H1 (cell line): Measurements from ENCODE around the gene CRTC3. TPM values are rescaled to one million over a fixed set of nuclear protein-coding genes. Genes with fewer than 3 reads are reported as not detected.

Experiments used
- CTCF ChIA-PET: fragments of 300-600 bp; sonication (Branson Sonifier 250); formaldehyde crosslinking; loops from one replicate; lab custom pipeline; 2021; ENCODE audit not compliant: partially characterized antibody; lab: Charles Lee
- POLR2A ChIA-PET: fragments of 300-600 bp; sonication (Branson Sonifier 250); formaldehyde crosslinking; loops from one replicate; lab custom pipeline; 2021; ENCODE audit warnings: inconsistent platforms; ENCODE audit not compliant: partially characterized antibody; lab: Charles Lee
- DNase-seq, 2 experiments: peaks; one replicate each; pipeline versions ENCODE4 v3.0.0 to v3.0.0-alpha.2; 2010 to 2022; ENCODE audit warnings: low spot score in 2 of 2, low read depth in 1 of 2, mixed read lengths in 1 of 2
- FAIRE-seq: peaks from 2 replicates; lab custom pipeline; 2011; peaks lifted over from hg19 to GRCh38; lab: Jason Lieb, UNC
- H2AFZ ChIP-seq: 2 replicates; pipeline ENCODE4 v1.8.1; 2012; ENCODE audit warnings: low read length, inconsistent platforms
- H2AK5ac ChIP-seq: 2 replicates; pipeline ENCODE4 v1.6.1; 2013; ENCODE audit warnings: low read depth, low read length
- H2BK120ac ChIP-seq: replicated peaks from 2 replicates; pipeline ENCODE3; 2013; ENCODE audit warnings: low read depth, low read length, inconsistent platforms
- H2BK12ac ChIP-seq: 2 replicates; pipeline ENCODE4 v1.6.1; 2013; ENCODE audit warnings: low read depth, low read length
- H2BK15ac ChIP-seq: 2 replicates; pipeline ENCODE4 v1.6.1; 2013; ENCODE audit warnings: low read length
- H2BK20ac ChIP-seq: 2 replicates; pipeline ENCODE4 v1.6.1; 2013; ENCODE audit warnings: low read length
- H2BK5ac ChIP-seq: 2 replicates; pipeline ENCODE4 v1.6.1; 2013; ENCODE audit warnings: low read depth, low read length
- H3K14ac ChIP-seq: 2 replicates; pipeline ENCODE4 v1.6.1; 2013; ENCODE audit warnings: inconsistent platforms; ENCODE audit not compliant: insufficient read length
- H3K18ac ChIP-seq: 2 replicates; pipeline ENCODE4 v1.6.1; 2013; ENCODE audit warnings: low read length; ENCODE audit errors: extremely low read depth
- H3K23ac ChIP-seq: 2 replicates; pipeline ENCODE4 v1.6.1; 2013; ENCODE audit warnings: inconsistent platforms; ENCODE audit not compliant: insufficient read length
- H3K23me2 ChIP-seq: 2 replicates; pipeline ENCODE4 v1.6.1; 2013; ENCODE audit warnings: low read depth, low read length
- H3K27ac ChIP-seq: 2 replicates; pipeline ENCODE4 v1.6.1; 2011; ENCODE audit warnings: low read depth, low read length, inconsistent platforms
- H3K27me3 ChIP-seq, 4 experiments: replicated peaks in 1 of 4; 1 replicate in 1 of 4; 2 replicates in 3 of 4; pipeline versions ENCODE4 v1.6.1 to v1.8.1; 2011 to 2013; ENCODE audit warnings: low read length in 3 of 4, mild to moderate bottlenecking in 3 of 4, inconsistent platforms in 2 of 4, mixed read lengths in 2 of 4, moderate library complexity in 1 of 4; ENCODE audit not compliant: control insufficient read depth in 3 of 4, insufficient read depth in 3 of 4; ENCODE audit errors: extremely low read depth in 1 of 4
- H3K36me3 ChIP-seq, 4 experiments: 2 replicates each; pipeline versions ENCODE4 v1.6.1 to v1.8.1; 2011 to 2013; ENCODE audit warnings: mild to moderate bottlenecking in 4 of 4, low read length in 3 of 4, moderate library complexity in 2 of 4, control low read depth in 1 of 4, inconsistent platforms in 1 of 4; ENCODE audit not compliant: insufficient read depth in 4 of 4, control insufficient read depth in 2 of 4
- H3K4ac ChIP-seq: replicated peaks from 2 replicates; pipeline ENCODE3; 2013; ENCODE audit warnings: low read length, low read depth, mixed read lengths, inconsistent platforms; ENCODE audit not compliant: insufficient read length
- H3K4me1 ChIP-seq, 4 experiments: replicated peaks in 1 of 4; 1 replicate in 1 of 4; 2 replicates in 3 of 4; pipeline versions ENCODE4 v1.6.1 to v1.8.1; 2011 to 2013; ENCODE audit warnings: low read length in 3 of 4, inconsistent platforms in 2 of 4, mixed read lengths in 1 of 4; ENCODE audit not compliant: insufficient read depth in 4 of 4, control insufficient read depth in 3 of 4
- H3K4me2 ChIP-seq, 2 experiments: 2 replicates each; pipeline versions ENCODE4 v1.6.1 to v1.8.1; 2011 to 2013; ENCODE audit warnings: low read depth in 2 of 2, low read length in 2 of 2, control low read depth in 1 of 2, inconsistent platforms in 1 of 2, mild to moderate bottlenecking in 1 of 2; ENCODE audit not compliant: insufficient read depth in 1 of 2
- H3K4me3 ChIP-seq, 4 experiments: fragments of 200-600, 300-600 bp in 1 of 4; sonication (generic), shearing (Covaris generic), sonication (Bioruptor Twin) in 1 of 4; 2 replicates each; pipeline versions ENCODE4 v1.5.1 to v1.8.1; 2011 to 2016; ENCODE audit warnings: low read length in 4 of 4, low read depth in 3 of 4, control low read depth in 2 of 4, inconsistent platforms in 2 of 4, mild to moderate bottlenecking in 2 of 4, mixed read lengths in 1 of 4, moderate library complexity in 1 of 4; ENCODE audit not compliant: insufficient read depth in 2 of 4; ENCODE audit errors: extremely low read depth in 1 of 4
- H3K56ac ChIP-seq: replicated peaks from 2 replicates; pipeline ENCODE3; 2013; ENCODE audit warnings: low read depth, mild to moderate bottlenecking, mixed read lengths, low read length, inconsistent platforms; ENCODE audit not compliant: insufficient read length
- H3K79me1 ChIP-seq: 2 replicates; pipeline ENCODE4 v1.6.1; 2013; ENCODE audit warnings: low read depth, low read length, control low read depth
- H3K79me2 ChIP-seq, 2 experiments: 2 replicates each; pipeline versions ENCODE4 v1.6.1 to v1.8.1; 2012 to 2013; ENCODE audit warnings: low read length in 2 of 2, mild to moderate bottlenecking in 2 of 2, inconsistent platforms in 1 of 2; ENCODE audit not compliant: insufficient read depth in 2 of 2, control insufficient read depth in 1 of 2
- H3K9ac ChIP-seq, 4 experiments: replicated peaks in 1 of 4; 1 replicate in 1 of 4; 2 replicates in 3 of 4; pipeline versions ENCODE4 v1.6.1 to v1.8.1; 2011 to 2013; ENCODE audit warnings: low read depth in 3 of 4, low read length in 3 of 4, control low read depth in 2 of 4, mild to moderate bottlenecking in 2 of 4, moderate library complexity in 2 of 4, inconsistent platforms in 1 of 4; ENCODE audit errors: extremely low read depth in 1 of 4
- H3K9me3 ChIP-seq, 2 experiments: 2 replicates each; pipeline versions ENCODE4 v1.6.1 to v1.8.1; 2012 to 2013; ENCODE audit warnings: mild to moderate bottlenecking in 2 of 2, moderate library complexity in 2 of 2, control low read depth in 1 of 2, inconsistent platforms in 1 of 2, low read depth in 1 of 2, low read length in 1 of 2, mixed read lengths in 1 of 2; ENCODE audit not compliant: insufficient read depth in 2 of 2
- H4K20me1 ChIP-seq, 2 experiments: replicated peaks in 1 of 2; 2 replicates each; pipeline versions ENCODE3 to v1.8.1; 2011 to 2013; ENCODE audit warnings: inconsistent platforms in 2 of 2, low read length in 2 of 2, mild to moderate bottlenecking in 1 of 2; ENCODE audit not compliant: insufficient read depth in 2 of 2, control insufficient read depth in 1 of 2
- H4K5ac ChIP-seq: 2 replicates; pipeline ENCODE4 v1.6.1; 2013; ENCODE audit warnings: low read length, low read depth, mixed read lengths, inconsistent platforms; ENCODE audit not compliant: insufficient read length
- H4K8ac ChIP-seq: 2 replicates; pipeline ENCODE4 v1.8.0; 2013; ENCODE audit warnings: mild to moderate bottlenecking, moderate library complexity, low read length, inconsistent platforms; ENCODE audit not compliant: insufficient read depth; ENCODE audit errors: extremely low read depth
- H4K91ac ChIP-seq: replicated peaks from 2 replicates; pipeline ENCODE3; 2013; ENCODE audit warnings: low read length, mixed read lengths, inconsistent platforms; ENCODE audit not compliant: insufficient read length
- CHD1 ChIP-seq: IDR thresholded peaks from 2 replicates; pipeline ENCODE4 v1.6.1; 2012; ENCODE audit warnings: low read depth, low read length, improper control_type of control experiment
- JUND ChIP-seq: IDR thresholded peaks from 2 replicates; pipeline ENCODE4 v1.6.1; 2011; ENCODE audit warnings: mild to moderate bottlenecking, improper control_type of control experiment, low read length
- MAFK ChIP-seq: IDR thresholded peaks from 2 replicates; pipeline ENCODE4 v1.6.1; 2012; ENCODE audit warnings: low read depth, mild to moderate bottlenecking, improper control_type of control experiment, low read length
- RBBP5 ChIP-seq: IDR thresholded peaks from 2 replicates; pipeline ENCODE4 v1.7.1; 2012; ENCODE audit warnings: low read depth, mild to moderate bottlenecking, inconsistent platforms, low read length, moderate library complexity, borderline replicate concordance
- SIX5 ChIP-seq: IDR thresholded peaks from 2 replicates; pipeline ENCODE4 v1.6.1; 2011; ENCODE audit warnings: mild to moderate bottlenecking, low read depth, low read length
- SRF ChIP-seq: IDR thresholded peaks from 2 replicates; pipeline ENCODE4 v1.6.1; 2011; ENCODE audit warnings: mild to moderate bottlenecking, low read depth, low read length, moderate library complexity
- TAF1 ChIP-seq: IDR thresholded peaks from 2 replicates; pipeline ENCODE4 v1.6.1; 2011; ENCODE audit warnings: mild to moderate bottlenecking, low read depth, low read length
- TEAD4 ChIP-seq: IDR thresholded peaks from 2 replicates; pipeline ENCODE4 v1.6.1; 2012; ENCODE audit warnings: low read depth, low read length, inconsistent platforms, mixed read lengths
- WGBS, 2 experiments: shearing (Covaris generic) in 1 of 2; methylation state at CpG; one replicate each; pipeline versions ENCODE4 v1.1.6 to v1.1.7; 2013 to 2015; ENCODE audit warnings: low lambda C conversion rate in 2 of 2, mixed read lengths in 2 of 2, inconsistent platforms in 1 of 2, low coverage in 1 of 2, missing lambda C conversion rate in 1 of 2; ENCODE audit not compliant: insufficient replicate concordance in 2 of 2, insufficient coverage in 1 of 2, insufficient read length in 1 of 2; ENCODE audit errors: extremely low coverage in 1 of 2, missing lambda C conversion rate in 1 of 2; 5-methylcytosine and 5-hydroxymethylcytosine counted together
- polyA plus RNA-seq, 7 experiments: library from polyadenylated mRNA; depleted of rRNA in 3 of 7; stranded (reverse) in 5 of 7; unstranded in 2 of 7; fragments of >200 nt in 5 of 7; fragments of 200-250 nt in 2 of 7; gene quantifications; 1 replicate in 5 of 7; 2 replicates in 1 of 7; 4 replicates in 1 of 7; pipeline versions ENCODE4 v1.2.1 to v1.2.3, GENCODE V29; 2011 to 2013; ENCODE audit warnings: missing spikeins in 2 of 7, mixed read lengths in 2 of 7
- total RNA-seq: library from RNA; stranded (reverse); fragmentation: NEBNext Ultra II Directional; extraction: Animal tissue kit (Norgen Biotek cat#: 25700); gene quantifications from 2 replicates; pipeline ENCODE4 v1.2.1, GENCODE V29; 2021

The CRTC3 gene
- total and polyA plus RNA-seq, 2 of the 8 experiments (the other 6 are each of a cell fraction or from before 2014, with no cell fraction given) = 5.0 to 5.3 TPM

- DNase-seq = peak; percentile 57 to 78
- no peak overlapping the region for H4K8ac ChIP-seq
- H2BK20ac ChIP-seq = no peak overlapping the region
- H2AFZ ChIP-seq = no peak overlapping the region
- H2BK15ac ChIP-seq = no peak overlapping the region
- ChIA-PET POLR2A (interaction anchor here (0.6 to 0.7 kb wide), 2 partner anchors 8 to 465 kb away, joined by 3 read pairs; no protein-coding TSS in a partner anchor), CTCF (interaction anchor here (0.6 to 3.5 kb wide), 13 partner anchors 15 to 264 kb away, joined by 3 to 10 read pairs (median 4); no protein-coding TSS in a partner anchor)
- peaks cover 0 to 3% (median 2%) of the 10 kb centered on the region in 4 experiments; a peak in 3 of 7 replicates for H3K27me3 ChIP-seq
- no peaks in the 10 kb centered on the region for H3K79me1 ChIP-seq
- H3K23me2 ChIP-seq = no peaks in the 10 kb centered on the region
- H3K4me1 ChIP-seq = peaks cover 10 to 20% (median 11%) of the 10 kb centered on the region in 4 experiments
- no peak overlapping the region for H3K56ac ChIP-seq
- no peak overlapping the region for H3K27ac ChIP-seq
- no peaks in the 10 kb centered on the region for H3K9me3 ChIP-seq
- H3K4me3 ChIP-seq = peak overlapping the region in 3 of 4 experiments; percentile 7 to 36 (median 11); a peak in 4 of 8 replicates
- no peak overlapping the region for H2AK5ac ChIP-seq
- no peak overlapping the region for H2BK5ac ChIP-seq
- no peaks in the 10 kb centered on the region for H4K20me1 ChIP-seq
- H3K14ac ChIP-seq = no peak overlapping the region
- H3K18ac ChIP-seq = no peak overlapping the region; the same call in 1 of the 2 replicates
- H2BK12ac ChIP-seq = no peak overlapping the region
- H3K36me3 ChIP-seq = no peaks in the 10 kb centered on the region
- H3K4ac ChIP-seq = no peak overlapping the region
- H2BK120ac ChIP-seq = no peak overlapping the region
- no peaks in the 10 kb centered on the region for H3K79me2 ChIP-seq
- peak; percentile 50 for FAIRE-seq
- H4K5ac ChIP-seq = no peak overlapping the region
- H3K23ac ChIP-seq = no peak overlapping the region
- no peak overlapping the region for H4K91ac ChIP-seq
- H3K4me2 ChIP-seq = peak overlapping the region; percentile 54 to 61
- 13% methylated on average over 5 of the region's 5 CpGs; no CpG with 5 or more reads in 1 of the 2 experiments for WGBS, 2 experiments
- peak overlapping the region in 1 of 4 experiments; percentile 37; a peak in 1 of 7 replicates for H3K9ac ChIP-seq
- TF ChIP-seq CHD1 (no peak), RBBP5 (no peak), MAFK (no peak), TAF1 (no peak), TEAD4 (no peak), SIX5 (no peak), SRF (no peak), JUND (no peak)
Observed at GRCh38 chr15:90583471-90584252, 53.9 kb downstream of the CRTC3 start.
